ENCODE results near the gene FYB1. TPM values are rescaled to one million over a fixed set of nuclear protein-coding genes. Genes with fewer than 3 reads are reported as not detected.
A peak's percentile ranks its signal among the peaks of the same experiment; 100 is the strongest.

The FYB1 gene
- polyA plus RNA-seq, 3 donors: 75.3 to 141 (median 118) TPM

DNA sequence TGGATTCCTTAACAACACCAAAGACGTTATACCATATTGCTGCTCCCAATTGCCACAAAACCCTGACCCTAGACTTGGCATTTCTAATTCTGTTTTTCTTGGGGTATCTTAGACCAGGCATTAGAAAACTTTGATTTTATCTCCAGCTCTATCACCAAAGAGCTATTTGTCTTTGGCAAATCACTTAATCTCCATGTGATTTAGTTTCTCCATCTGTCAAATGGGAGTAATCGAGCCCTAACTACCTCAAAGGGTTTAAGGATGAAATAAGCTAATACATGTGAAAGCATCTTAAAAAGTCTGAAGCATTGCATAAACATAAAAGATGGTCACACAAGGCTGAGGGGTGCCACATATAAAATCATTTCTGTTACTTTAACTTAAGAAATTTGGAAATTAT, 60.6 kb downstream of the FYB1 start:
- H3K4me2 ChIP-seq (replicated peaks; ENCODE audit: extremely low read depth, low read length, poor library complexity, severe bottlenecking): no peak overlapping the region
- Mint-ChIP-seq H3K4me1 (peaks cover 43% of the 10 kb centered on the region), H3K36me3 (peaks cover 31 to 53% of the 10 kb centered on the region in 2 donors), H3K27ac (peak overlapping the region in 3 of 7 donors; percentile 74 to 89 (median 88)), H3K27me3 (ENCODE audit: low read depth in 3 of 3) (no peaks in the 10 kb centered on the region), H3K4me3 (no peak overlapping the region), H3K9me3 (no peaks in the 10 kb centered on the region)
- TF ChIP-seq, protein P1, sequence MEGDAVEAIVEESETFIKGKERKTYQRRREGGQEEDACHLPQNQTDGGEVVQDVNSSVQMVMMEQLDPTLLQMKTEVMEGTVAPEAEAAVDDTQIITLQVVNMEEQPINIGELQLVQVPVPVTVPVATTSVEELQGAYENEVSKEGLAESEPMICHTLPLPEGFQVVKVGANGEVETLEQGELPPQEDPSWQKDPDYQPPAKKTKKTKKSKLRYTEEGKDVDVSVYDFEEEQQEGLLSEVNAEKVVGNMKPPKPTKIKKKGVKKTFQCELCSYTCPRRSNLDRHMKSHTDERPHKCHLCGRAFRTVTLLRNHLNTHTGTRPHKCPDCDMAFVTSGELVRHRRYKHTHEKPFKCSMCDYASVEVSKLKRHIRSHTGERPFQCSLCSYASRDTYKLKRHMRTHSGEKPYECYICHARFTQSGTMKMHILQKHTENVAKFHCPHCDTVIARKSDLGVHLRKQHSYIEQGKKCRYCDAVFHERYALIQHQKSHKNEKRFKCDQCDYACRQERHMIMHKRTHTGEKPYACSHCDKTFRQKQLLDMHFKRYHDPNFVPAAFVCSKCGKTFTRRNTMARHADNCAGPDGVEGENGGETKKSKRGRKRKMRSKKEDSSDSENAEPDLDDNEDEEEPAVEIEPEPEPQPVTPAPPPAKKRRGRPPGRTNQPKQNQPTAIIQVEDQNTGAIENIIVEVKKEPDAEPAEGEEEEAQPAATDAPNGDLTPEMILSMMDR (IDR thresholded peaks at IDR 0.05): no peak
- intact Hi-C loops (cut with micrococcal nuclease): loop anchor here in 1 of 2 donors (10.0 kb wide), 1 partner anchor 46 kb away; no protein-coding TSS in a partner anchor
- H3K4me1 ChIP-seq (ENCODE audit: control insufficient read depth in 1 of 2, insufficient read depth in 2 of 2, low read length in 2 of 2): peaks cover 7 to 39% of the 10 kb centered on the region in 2 donors
- no peak overlapping the region for H3K9ac ChIP-seq (ENCODE audit: insufficient read depth, low read length, poor library complexity, severe bottlenecking)
- no CpG with 5 or more reads among the region's 2 CpGs for WGBS (ENCODE audit: insufficient coverage)
- no peak for DNase-seq
- no peaks in the 10 kb centered on the region for H3K27me3 ChIP-seq (ENCODE audit: control insufficient read depth in 2 of 2, insufficient read depth in 2 of 2, low read length in 2 of 2)
- no peak overlapping the region for H3K4me3 ChIP-seq (replicated peaks in 1 of 3; ENCODE audit: low read depth in 2 of 3, low read length in 3 of 3)
- peak overlapping the region in 1 of 2 donors; percentile 71 for H3K27ac ChIP-seq (ENCODE audit: low read depth in 1 of 2, low read length in 2 of 2)
- no peaks in the 10 kb centered on the region for H3K9me3 ChIP-seq (replicated peaks in 1 of 2; ENCODE audit: control insufficient read depth in 1 of 2, insufficient read depth in 1 of 2, low read length in 2 of 2)
- H2AFZ ChIP-seq (ENCODE audit: insufficient read depth, low read depth, low read length, poor library complexity, severe bottlenecking): no peak overlapping the region
- H3K36me3 ChIP-seq (replicated peaks in 1 of 2; ENCODE audit: control insufficient read depth in 1 of 2, insufficient read depth in 2 of 2, low read length in 2 of 2): peaks cover 10 to 55% of the 10 kb centered on the region in 2 donors
- peaks cover 100% of the 10 kb centered on the region for H4K20me1 ChIP-seq (ENCODE audit: insufficient read depth, low read length)
- H3K79me2 ChIP-seq (ENCODE audit: insufficient read depth, low read length): peaks cover 98% of the 10 kb centered on the region

DNA sequence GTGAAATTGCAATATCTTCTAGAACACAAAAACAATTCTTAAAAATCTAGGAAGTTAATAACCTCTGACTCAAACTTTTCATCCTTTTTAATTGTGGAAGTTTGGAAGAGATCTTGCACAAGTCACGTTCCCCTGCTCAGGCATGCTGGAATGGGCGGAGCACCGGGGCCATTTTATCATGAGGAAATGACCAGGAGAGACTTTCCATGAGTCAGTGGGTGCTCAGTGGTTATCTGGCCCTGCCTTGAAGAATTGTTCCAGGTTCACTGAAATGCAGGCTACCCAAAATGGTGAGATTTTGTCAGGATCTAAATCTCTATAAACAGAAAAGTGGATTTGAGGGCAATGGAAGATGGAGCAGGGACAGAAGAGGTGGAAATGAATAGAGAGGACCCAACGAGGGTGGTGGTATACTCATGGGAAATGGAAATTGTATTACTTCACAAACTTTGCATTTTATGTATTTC, 61.2 kb downstream of the FYB1 start:
- H3K4me1 Mint-ChIP-seq: peaks cover 46% of the 10 kb centered on the region
- TF ChIP-seq, protein P1 (IDR thresholded peaks at IDR 0.05): no peak
- H3K27me3 ChIP-seq (ENCODE audit: control insufficient read depth in 2 of 2, insufficient read depth in 2 of 2, low read length in 2 of 2): no peaks in the 10 kb centered on the region
- H3K4me3 Mint-ChIP-seq: no peak overlapping the region
- intact Hi-C loops (cut with micrococcal nuclease): loop anchor here in 1 of 2 donors (10.0 kb wide), 1 partner anchor 47 kb away; no protein-coding TSS in a partner anchor
- no peaks in the 10 kb centered on the region for H3K9me3 Mint-ChIP-seq
- H3K4me2 ChIP-seq (replicated peaks; ENCODE audit: extremely low read depth, low read length, poor library complexity, severe bottlenecking): peak overlapping the region; percentile 24
- DNase-seq: peak; percentile 40 to 53 (median 51)
- peaks cover 100% of the 10 kb centered on the region for H4K20me1 ChIP-seq (ENCODE audit: insufficient read depth, low read length)
- peaks cover 8 to 42% of the 10 kb centered on the region in 2 donors for H3K4me1 ChIP-seq (ENCODE audit: control insufficient read depth in 1 of 2, insufficient read depth in 2 of 2, low read length in 2 of 2)
- peak overlapping the region; percentile 7 to 89 (median 74) for H3K27ac Mint-ChIP-seq
- peaks cover 0 to 2% (median 0%) of the 10 kb centered on the region in 3 donors for H3K27me3 Mint-ChIP-seq (ENCODE audit: low read depth in 3 of 3)
- H3K9ac ChIP-seq (ENCODE audit: insufficient read depth, low read length, poor library complexity, severe bottlenecking): no peak overlapping the region
- H3K27ac ChIP-seq (ENCODE audit: low read depth in 1 of 2, low read length in 2 of 2): peak overlapping the region in 1 of 2 donors; percentile 71
- no peak overlapping the region for H2AFZ ChIP-seq (ENCODE audit: insufficient read depth, low read depth, low read length, poor library complexity, severe bottlenecking)
- H3K36me3 ChIP-seq (replicated peaks in 1 of 2; ENCODE audit: control insufficient read depth in 1 of 2, insufficient read depth in 2 of 2, low read length in 2 of 2): peaks cover 17 to 57% of the 10 kb centered on the region in 2 donors
- H3K79me2 ChIP-seq (ENCODE audit: insufficient read depth, low read length): peaks cover 98% of the 10 kb centered on the region
- H3K36me3 Mint-ChIP-seq: peaks cover 34 to 60% of the 10 kb centered on the region in 2 donors
- no peaks in the 10 kb centered on the region for H3K9me3 ChIP-seq (replicated peaks in 1 of 2; ENCODE audit: control insufficient read depth in 1 of 2, insufficient read depth in 1 of 2, low read length in 2 of 2)
- H3K4me3 ChIP-seq (replicated peaks in 1 of 3; ENCODE audit: low read depth in 2 of 3, low read length in 3 of 3): no peak overlapping the region
- 70% methylated on average over 2 of the region's 4 CpGs for WGBS (ENCODE audit: insufficient coverage)

Measured in CD14-positive monocyte (primary cell).